IMR-90 (cell line): ENCODE measurements around the gene GAB1. TPM values are rescaled to one million over a fixed set of nuclear protein-coding genes. Genes with fewer than 3 reads are reported as not detected.

Experiments
- ATAC-seq: fragments of 200-7000 bp; cut with Tn5 transposase; 2 replicates; pipeline ENCODE4 v1.9.1; 2020; ENCODE audit warnings: low read depth, mild to moderate bottlenecking, moderate library complexity
- BruUV-seq: library from RNA; stranded (reverse); fragments of 400-500 nt; replicated peaks from 2 replicates; lab custom pipeline; 2021; lab: Mats Ljungman, UMichigan
- CTCF ChIA-PET: fragments of 300-600 bp; formaldehyde crosslinking; extraction: SDS; loops from one replicate; lab custom pipeline; 2021; ENCODE audit warnings: antibody characterized with exemption; lab: Yijun Ruan, JAX
- POLR2A ChIA-PET: fragments of 300-600 bp; sonication (Branson Sonifier 250); formaldehyde crosslinking; loops from one replicate; lab custom pipeline; 2022; ENCODE audit warnings: antibody characterized with exemption; ENCODE audit not compliant: unreplicated experiment; lab: Charles Lee
- DNase-seq: peaks from one replicate; pipeline ENCODE4 v3.0.0; 2013
- H2AFZ ChIP-seq: replicated peaks from 2 replicates; pipeline ENCODE3; 2013; ENCODE audit warnings: low read length, mild to moderate bottlenecking; ENCODE audit not compliant: poor library complexity
- H2AK5ac ChIP-seq: 2 replicates; pipeline ENCODE4 v1.6.1; 2013; ENCODE audit warnings: low read depth, low read length, inconsistent platforms
- H2AK9ac ChIP-seq: replicated peaks from 2 replicates; pipeline ENCODE3; 2013; ENCODE audit warnings: mild to moderate bottlenecking, low read depth, low read length, moderate library complexity; ENCODE audit not compliant: poor library complexity
- H2BK120ac ChIP-seq: 2 replicates; pipeline ENCODE4 v1.6.1; 2013; ENCODE audit warnings: low read depth, low read length, inconsistent platforms
- H2BK15ac ChIP-seq: 3 replicates; pipeline ENCODE4 v1.6.1; 2013; ENCODE audit warnings: low read depth, low read length, inconsistent platforms
- H2BK20ac ChIP-seq: 2 replicates; pipeline ENCODE4 v1.6.1; 2013; ENCODE audit warnings: low read depth, mild to moderate bottlenecking, inconsistent platforms, low read length, moderate library complexity
- H2BK5ac ChIP-seq: 2 replicates; pipeline ENCODE4 v1.6.1; 2013; ENCODE audit warnings: mild to moderate bottlenecking, low read depth, low read length, inconsistent platforms; ENCODE audit not compliant: poor library complexity, severe bottlenecking
- H3K14ac ChIP-seq: replicated peaks from 2 replicates; pipeline ENCODE4 v1.6.1; 2013; ENCODE audit warnings: low read depth, low read length, inconsistent platforms
- H3K18ac ChIP-seq: 2 replicates; pipeline ENCODE4 v1.6.1; 2013; ENCODE audit warnings: low read depth, low read length, control low read depth
- H3K23ac ChIP-seq: 2 replicates; pipeline ENCODE4 v1.6.1; 2013; ENCODE audit warnings: low read depth, low read length, inconsistent platforms
- H3K27ac ChIP-seq: 2 replicates; pipeline ENCODE4 v1.5.1; 2013; ENCODE audit warnings: mild to moderate bottlenecking, control low read depth, low read length; ENCODE audit not compliant: insufficient read depth
- H3K27me3 ChIP-seq: 2 replicates; pipeline ENCODE4 v1.6.1; 2013; ENCODE audit warnings: low read length; ENCODE audit not compliant: control insufficient read depth, insufficient read depth
- H3K36me3 ChIP-seq: 2 replicates; pipeline ENCODE4 v1.6.1; 2013; ENCODE audit warnings: low read length, mixed read lengths; ENCODE audit not compliant: control insufficient read depth, insufficient read depth
- H3K4ac ChIP-seq: 2 replicates; pipeline ENCODE4 v1.6.1; 2013; ENCODE audit warnings: low read depth, low read length, inconsistent platforms
- H3K4me1 ChIP-seq: 2 replicates; pipeline ENCODE4 v1.6.1; 2013; ENCODE audit warnings: low read length, mixed read lengths; ENCODE audit not compliant: control insufficient read depth, insufficient read depth
- H3K4me2 ChIP-seq: 2 replicates; pipeline ENCODE4 v1.6.1; 2013; ENCODE audit warnings: low read depth, mild to moderate bottlenecking, control low read depth, low read length, moderate library complexity
- H3K4me3 ChIP-seq: 2 replicates; pipeline ENCODE4 v1.5.1; 2013; ENCODE audit warnings: low read depth, mild to moderate bottlenecking, control low read depth, low read length, moderate library complexity; ENCODE audit not compliant: insufficient read depth
- H3K56ac ChIP-seq: 2 replicates; pipeline ENCODE4 v1.6.1; 2013; ENCODE audit warnings: low read length, inconsistent platforms; ENCODE audit not compliant: insufficient read depth; ENCODE audit errors: extremely low read depth
- H3K79me1 ChIP-seq, 2 experiments: 2 replicates each; pipeline ENCODE4 v1.6.1; 2013; ENCODE audit warnings: low read length in 2 of 2, inconsistent platforms in 1 of 2, low read depth in 1 of 2
- H3K9ac ChIP-seq: 2 replicates; pipeline ENCODE4 v1.6.1; 2013; ENCODE audit warnings: low read depth, low read length, control low read depth
- H3K9me1 ChIP-seq: 2 replicates; pipeline ENCODE4 v1.6.1; 2013; ENCODE audit warnings: low read length, inconsistent platforms; ENCODE audit not compliant: insufficient read depth
- H3K9me3 ChIP-seq: 2 replicates; pipeline ENCODE4 v1.6.1; 2013; ENCODE audit warnings: low read length; ENCODE audit not compliant: control insufficient read depth, insufficient read depth
- H4K20me1 ChIP-seq: 2 replicates; pipeline ENCODE4 v1.6.1; 2013; ENCODE audit warnings: low read length, inconsistent platforms; ENCODE audit not compliant: insufficient read depth
- H4K5ac ChIP-seq: 2 replicates; pipeline ENCODE4 v1.6.1; 2013; ENCODE audit warnings: mild to moderate bottlenecking, low read depth, low read length, control low read depth
- H4K8ac ChIP-seq, 2 experiments: 2 replicates each; pipeline ENCODE4 v1.6.1; 2013; ENCODE audit warnings: low read depth in 2 of 2, low read length in 2 of 2, control low read depth in 1 of 2, inconsistent platforms in 1 of 2
- H4K91ac ChIP-seq: 2 replicates; pipeline ENCODE4 v1.6.1; 2013; ENCODE audit warnings: low read depth, low read length, inconsistent platforms; ENCODE audit not compliant: insufficient read depth
- BHLHE40 ChIP-seq: fragments of 150-350 bp; IDR thresholded peaks from 2 replicates; pipeline ENCODE4 v1.6.1; 2016; ENCODE audit warnings: mild to moderate bottlenecking, low read depth, low read length
- CEBPB ChIP-seq: IDR thresholded peaks from 2 replicates; pipeline ENCODE4 v1.6.1; 2012; ENCODE audit warnings: low read depth, low read length, improper control_type of control experiment
- CHD1 ChIP-seq: IDR thresholded peaks from 2 replicates; pipeline ENCODE4 v1.6.1; 2012; ENCODE audit warnings: low read depth, low read length, improper control_type of control experiment
- FOS ChIP-seq: fragments of 150-350 bp; IDR thresholded peaks from 2 replicates; pipeline ENCODE4 v1.6.1; 2016; ENCODE audit warnings: low read depth, low read length
- MAFK ChIP-seq: IDR thresholded peaks from 2 replicates; pipeline ENCODE4 v1.6.1; 2012; ENCODE audit warnings: low read depth, low read length, improper control_type of control experiment
- MAZ ChIP-seq: IDR thresholded peaks from 2 replicates; pipeline ENCODE4 v1.6.1; 2012; ENCODE audit warnings: low read depth, mild to moderate bottlenecking, low read length, improper control_type of control experiment, moderate library complexity, borderline replicate concordance
- MXI1 ChIP-seq: IDR thresholded peaks from 2 replicates; pipeline ENCODE4 v1.6.1; 2012; ENCODE audit warnings: low read depth, mild to moderate bottlenecking, low read length, moderate library complexity, borderline replicate concordance
- NFE2L2 ChIP-seq: fragments of 150-350 bp; IDR thresholded peaks from 2 replicates; pipeline ENCODE4 v1.6.1; 2016; ENCODE audit warnings: low read depth, mild to moderate bottlenecking, low read length
- POLR2A ChIP-seq: IDR thresholded peaks from 2 replicates; pipeline ENCODE4 v1.6.1; 2012; ENCODE audit warnings: mild to moderate bottlenecking, low read depth, low read length
- RAD21 ChIP-seq: IDR thresholded peaks from 2 replicates; pipeline ENCODE4 v1.6.1; 2012; ENCODE audit warnings: low read length, improper control_type of control experiment
- RCOR1 ChIP-seq: IDR thresholded peaks from 2 replicates; pipeline ENCODE4 v1.6.1; 2012; ENCODE audit warnings: mild to moderate bottlenecking, low read length, improper control_type of control experiment; ENCODE audit not compliant: insufficient replicate concordance
- RFX5 ChIP-seq: IDR thresholded peaks from 2 replicates; pipeline ENCODE4 v1.8.0; 2012; ENCODE audit warnings: low read depth, mild to moderate bottlenecking, low read length, moderate library complexity
- SMC3 ChIP-seq: fragments of 150-350 bp; IDR thresholded peaks from 2 replicates; pipeline ENCODE4 v1.6.1; 2016; ENCODE audit warnings: low read depth, mild to moderate bottlenecking, antibody characterized with exemption, low read length, moderate library complexity
- WGBS, 2 experiments: methylation state at CpG; one replicate each; pipeline versions ENCODE4 v1.1.5 to v1.1.7; 2013; ENCODE audit warnings: missing lambda C conversion rate in 2 of 2; ENCODE audit not compliant: insufficient read length in 1 of 2; ENCODE audit errors: extremely low coverage in 2 of 2; 5-methylcytosine and 5-hydroxymethylcytosine counted together
- dilution Hi-C: fragments of 300-500 bp; cut with HindIII; formaldehyde crosslinking; loops from one replicate; pipeline ENCODE4 v1.14.3; 2018; ENCODE audit warnings: low sequenced_read_pairs; ENCODE audit not compliant: unreplicated experiment
- in situ Hi-C: fragments of 300-500 bp; cut with MboI; formaldehyde crosslinking; loops from 3 replicates; pipeline ENCODE4 v1.14.3; 2019; ENCODE audit warnings: low sequenced_read_pairs, inconsistent platforms, mixed read lengths
- intact Hi-C: fragments of 100-400 bp; cut with micrococcal nuclease; formaldehyde crosslinking; loops from 2 replicates; pipeline ENCODE4 v1.10.0; 2022
- polyA plus RNA-seq, 3 experiments: library from polyadenylated mRNA; depleted of rRNA; stranded (reverse); fragments of >200 nt; gene quantifications; 2 replicates each; pipeline ENCODE4 v1.2.3, GENCODE V29; 2012; ENCODE audit warnings: low replicate concordance in 1 of 3
- total RNA-seq: library from RNA; depleted of rRNA; stranded (reverse); fragments of >200 nt; gene quantifications from 2 replicates; pipeline ENCODE4 v1.2.3, GENCODE V29; 2012
- TF ChIP-seq, protein P1 (sequence below): fragments of 150-350 bp; IDR thresholded peaks from 2 replicates; pipeline ENCODE4 v1.6.1; 2016; ENCODE audit warnings: low read depth, mild to moderate bottlenecking, low read length, moderate library complexity, borderline replicate concordance
- TF ChIP-seq, protein P2 (sequence below): fragments of 150-350 bp; IDR thresholded peaks from 2 replicates; pipeline ENCODE4 v1.6.1; 2017; ENCODE audit warnings: mild to moderate bottlenecking, antibody characterized with exemption, low read length, low read depth
- TF ChIP-seq, protein P3 (sequence below): conservative IDR thresholded peaks from 2 replicates; pipeline ENCODE4 v1.5.1; 2012; ENCODE audit warnings: mild to moderate bottlenecking, low read depth, low read length, improper control_type of control experiment

GAB1 gene
- total and polyA plus RNA-seq, 2 of the 4 experiments (the other 2 are of a cell fraction): 2.8 to 12.0 TPM

DNA sequence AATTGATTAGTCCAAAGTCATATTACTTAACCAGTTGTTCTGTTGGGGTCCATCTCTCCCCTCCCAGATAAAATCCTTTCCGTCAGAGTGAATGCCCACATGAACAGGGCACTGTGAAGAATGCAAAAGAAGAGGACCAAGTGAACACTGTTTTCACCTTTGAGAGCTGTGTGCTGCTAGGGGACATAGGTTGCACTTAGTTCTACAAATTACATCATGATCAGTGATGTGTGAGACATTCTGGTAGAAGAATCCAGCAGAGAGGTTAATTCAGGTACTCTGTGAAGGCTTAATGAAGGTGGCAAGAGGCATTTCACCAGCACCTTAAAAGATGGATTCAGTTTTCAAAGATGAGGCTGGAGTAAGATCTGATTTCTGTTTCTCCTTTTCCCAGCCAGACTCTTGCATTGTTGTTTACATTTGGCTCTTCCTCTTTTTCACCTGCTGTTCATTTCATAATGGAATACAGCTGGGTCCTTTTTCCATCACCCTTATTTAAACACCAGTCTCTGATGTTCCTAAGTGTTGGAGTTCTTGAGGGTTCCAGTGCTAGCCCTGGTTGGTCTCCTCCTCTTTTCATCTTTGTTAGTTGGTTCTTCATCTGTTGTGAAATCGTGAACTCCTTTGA lies 10.9 kb downstream of the GAB1 start:
- no peak overlapping the region for H3K23ac ChIP-seq
- H3K4me1 ChIP-seq: peaks cover 21% of the 10 kb centered on the region
- H2BK120ac ChIP-seq: no peak overlapping the region
- H3K27ac ChIP-seq: no peak overlapping the region
- no peak overlapping the region; the same call in 1 of the 2 replicates for H3K4me2 ChIP-seq
- H3K4ac ChIP-seq: no peak overlapping the region
- no TSS peak for BruUV-seq
- no peak overlapping the region for H4K5ac ChIP-seq
- no peak for DNase-seq
- no peak overlapping the region for H3K14ac ChIP-seq
- ChIA-PET CTCF (no interaction called here), POLR2A (no interaction called here)
- H2AK5ac ChIP-seq: no peak overlapping the region
- in situ Hi-C loops (loop anchor here (25.0 kb wide), 1 partner anchor 135 kb away; no protein-coding TSS in a partner anchor), intact Hi-C loops (no loop called here), dilution Hi-C loops (no loop called here)
- no peak overlapping the region for H2AK9ac ChIP-seq
- no peak overlapping the region for H2BK20ac ChIP-seq
- H3K9me1 ChIP-seq: 0 out of 2 replicates have a peak, but pooled peaks cover 3% of the 10 kb centered on the region
- no peak overlapping the region for H2AFZ ChIP-seq
- H3K4me3 ChIP-seq: no peak overlapping the region
- no peak for TF ChIP-seq RFX5
- TF ChIP-seq, protein P1, sequence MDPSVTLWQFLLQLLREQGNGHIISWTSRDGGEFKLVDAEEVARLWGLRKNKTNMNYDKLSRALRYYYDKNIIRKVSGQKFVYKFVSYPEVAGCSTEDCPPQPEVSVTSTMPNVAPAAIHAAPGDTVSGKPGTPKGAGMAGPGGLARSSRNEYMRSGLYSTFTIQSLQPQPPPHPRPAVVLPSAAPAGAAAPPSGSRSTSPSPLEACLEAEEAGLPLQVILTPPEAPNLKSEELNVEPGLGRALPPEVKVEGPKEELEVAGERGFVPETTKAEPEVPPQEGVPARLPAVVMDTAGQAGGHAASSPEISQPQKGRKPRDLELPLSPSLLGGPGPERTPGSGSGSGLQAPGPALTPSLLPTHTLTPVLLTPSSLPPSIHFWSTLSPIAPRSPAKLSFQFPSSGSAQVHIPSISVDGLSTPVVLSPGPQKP: no peak
- TF ChIP-seq NFE2L2: no peak
- TF ChIP-seq MXI1: no peak
- TF ChIP-seq BHLHE40: no peak
- TF ChIP-seq, protein P2, sequence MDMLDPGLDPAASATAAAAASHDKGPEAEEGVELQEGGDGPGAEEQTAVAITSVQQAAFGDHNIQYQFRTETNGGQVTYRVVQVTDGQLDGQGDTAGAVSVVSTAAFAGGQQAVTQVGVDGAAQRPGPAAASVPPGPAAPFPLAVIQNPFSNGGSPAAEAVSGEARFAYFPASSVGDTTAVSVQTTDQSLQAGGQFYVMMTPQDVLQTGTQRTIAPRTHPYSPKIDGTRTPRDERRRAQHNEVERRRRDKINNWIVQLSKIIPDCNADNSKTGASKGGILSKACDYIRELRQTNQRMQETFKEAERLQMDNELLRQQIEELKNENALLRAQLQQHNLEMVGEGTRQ: no peak
- TF ChIP-seq RCOR1: no peak
- no peak for TF ChIP-seq MAFK
- TF ChIP-seq SMC3: no peak
- no peak for TF ChIP-seq RAD21
- TF ChIP-seq MAZ: no peak
- TF ChIP-seq POLR2A: no peak
- no peak for TF ChIP-seq CHD1
- no peak for TF ChIP-seq CEBPB
- TF ChIP-seq, protein P3, sequence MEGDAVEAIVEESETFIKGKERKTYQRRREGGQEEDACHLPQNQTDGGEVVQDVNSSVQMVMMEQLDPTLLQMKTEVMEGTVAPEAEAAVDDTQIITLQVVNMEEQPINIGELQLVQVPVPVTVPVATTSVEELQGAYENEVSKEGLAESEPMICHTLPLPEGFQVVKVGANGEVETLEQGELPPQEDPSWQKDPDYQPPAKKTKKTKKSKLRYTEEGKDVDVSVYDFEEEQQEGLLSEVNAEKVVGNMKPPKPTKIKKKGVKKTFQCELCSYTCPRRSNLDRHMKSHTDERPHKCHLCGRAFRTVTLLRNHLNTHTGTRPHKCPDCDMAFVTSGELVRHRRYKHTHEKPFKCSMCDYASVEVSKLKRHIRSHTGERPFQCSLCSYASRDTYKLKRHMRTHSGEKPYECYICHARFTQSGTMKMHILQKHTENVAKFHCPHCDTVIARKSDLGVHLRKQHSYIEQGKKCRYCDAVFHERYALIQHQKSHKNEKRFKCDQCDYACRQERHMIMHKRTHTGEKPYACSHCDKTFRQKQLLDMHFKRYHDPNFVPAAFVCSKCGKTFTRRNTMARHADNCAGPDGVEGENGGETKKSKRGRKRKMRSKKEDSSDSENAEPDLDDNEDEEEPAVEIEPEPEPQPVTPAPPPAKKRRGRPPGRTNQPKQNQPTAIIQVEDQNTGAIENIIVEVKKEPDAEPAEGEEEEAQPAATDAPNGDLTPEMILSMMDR: no peak
- no peak for TF ChIP-seq FOS
- H2BK5ac ChIP-seq: no peak overlapping the region
- no CpG with 5 or more reads among the region's 2 CpGs for WGBS, 2 experiments
- no peak overlapping the region for H3K56ac ChIP-seq
- no peak overlapping the region for H4K91ac ChIP-seq
- H3K9me3 ChIP-seq: no peaks in the 10 kb centered on the region
- H2BK15ac ChIP-seq: no peak overlapping the region
- peak overlapping the region; percentile 36; the same call in 1 of the 2 replicates for H3K18ac ChIP-seq
- no peak for ATAC-seq
- H4K20me1 ChIP-seq: peaks cover 5% of the 10 kb centered on the region; the same call in 1 of the 2 replicates
- no peak overlapping the region for H3K9ac ChIP-seq
- no peak overlapping the region for H4K8ac ChIP-seq
- H3K36me3 ChIP-seq: no peaks in the 10 kb centered on the region
- H3K79me1 ChIP-seq: peaks cover 20 to 40% of the 10 kb centered on the region in 2 experiments
- H3K27me3 ChIP-seq: no peaks in the 10 kb centered on the region
